Stimulated activated naive CD8-positive, alpha-beta T cell treated with anti-CD3 and anti-CD28 coated beads, Interleukin-15, Interleukin-2, amounts not matched to agents 100 U/mL and 50 U/mL, for 24 hours (primary cell): ENCODE results near the gene LMBR1.
"Not testable (repeated sequence)": the region's sequence is repeated elsewhere in the genome, so short reads cannot be mapped to it uniquely, and the experiment has no call there.

ENCODE experiments used
- ATAC-seq: fragments of 150-1000 bp; cut with Tn5 transposase; one replicate; pipeline ENCODE4 v1.10.0; 2021
- DNase-seq: peaks from one replicate; pipeline ENCODE4 v3.0.0; 2021

The LMBR1 gene

GRCh38 chr7:156906200-156906649, 13.2 kb upstream of the LMBR1 start:
- DNase-seq = no peak
- ATAC-seq = no peak

- no peak for DNase-seq
- peak; percentile 65 for ATAC-seq
Measured at GRCh38 chr7:156903232-156903909, 10.4 kb upstream of the LMBR1 start.

GRCh38 chr7:156900093-156900492, 7.1 kb upstream of the LMBR1 start:
- ATAC-seq, DNase-seq: not testable (repeated sequence)

- DNase-seq (no peak), ATAC-seq (no peak)
Measured at GRCh38 chr7:156898938-156899337, 6.0 kb upstream of the LMBR1 start.

- ATAC-seq (no peak), DNase-seq (no peak)
Measured at GRCh38 chr7:156897673-156898072, 4.7 kb upstream of the LMBR1 start.

- DNase-seq (no peak), ATAC-seq (no peak)
Measured at GRCh38 chr7:156896388-156897022, 3.5 kb upstream of the LMBR1 start.

GRCh38 chr7:156895024-156895780, 2.2 kb upstream of the LMBR1 start:
- no peak for ATAC-seq
- no peak for DNase-seq

GRCh38 chr7:156892081-156892800, 742 bp downstream of the LMBR1 start:
- DNase-seq (peak; percentile 73), ATAC-seq (peak; percentile 12)

GRCh38 chr7:156889746-156890145, 3.2 kb downstream of the LMBR1 start:
- no peak for DNase-seq
- ATAC-seq = no peak

GRCh38 chr7:156889089-156889488, 3.9 kb downstream of the LMBR1 start:
- DNase-seq (no peak), ATAC-seq (no peak)

- DNase-seq = no peak
- ATAC-seq = no peak
Measured at GRCh38 chr7:156886020-156886795, 6.8 kb downstream of the LMBR1 start.

GRCh38 chr7:156881679-156882078, 11.3 kb downstream of the LMBR1 start:
- ATAC-seq = no peak
- no peak for DNase-seq

- ATAC-seq (no peak), DNase-seq (no peak)
Measured at GRCh38 chr7:156875766-156876165, 17.2 kb downstream of the LMBR1 start.

GRCh38 chr7:156868363-156868762, 24.6 kb downstream of the LMBR1 start:
- ATAC-seq, DNase-seq: not testable (repeated sequence)

- no peak for DNase-seq
- ATAC-seq = no peak
Measured at GRCh38 chr7:156865493-156865892, 27.5 kb downstream of the LMBR1 start.

GRCh38 chr7:156862022-156862421, 31.0 kb downstream of the LMBR1 start:
- DNase-seq, ATAC-seq: not testable (repeated sequence)

- no peak for DNase-seq
- ATAC-seq = no peak
Measured at GRCh38 chr7:156861212-156861611, 31.8 kb downstream of the LMBR1 start.

- DNase-seq, ATAC-seq: not testable (repeated sequence)
Measured at GRCh38 chr7:156860099-156860498, 32.9 kb downstream of the LMBR1 start.

GRCh38 chr7:156858523-156858922, 34.5 kb downstream of the LMBR1 start:
- DNase-seq (no peak), ATAC-seq (no peak)

GRCh38 chr7:156857757-156858156, 35.2 kb downstream of the LMBR1 start:
- ATAC-seq (no peak), DNase-seq (no peak)

- DNase-seq (no peak), ATAC-seq (no peak)
Measured at GRCh38 chr7:156854654-156855053, 38.3 kb downstream of the LMBR1 start.

GRCh38 chr7:156848979-156849378, 44.0 kb downstream of the LMBR1 start:
- ATAC-seq = no peak
- DNase-seq = no peak
